ENCODE data around the gene DCTN5.
"Not testable (repeated sequence)": the region's sequence is repeated elsewhere in the genome, so short reads cannot be mapped to it uniquely, and the experiment has no call there.

The DCTN5 gene

GRCh38 chr16:23710504-23710903, 69.2 kb downstream of the DCTN5 start:
- no peak overlapping the region for H3K4me3 ChIP-seq (ENCODE audit: low read depth, low read length)

DNA sequence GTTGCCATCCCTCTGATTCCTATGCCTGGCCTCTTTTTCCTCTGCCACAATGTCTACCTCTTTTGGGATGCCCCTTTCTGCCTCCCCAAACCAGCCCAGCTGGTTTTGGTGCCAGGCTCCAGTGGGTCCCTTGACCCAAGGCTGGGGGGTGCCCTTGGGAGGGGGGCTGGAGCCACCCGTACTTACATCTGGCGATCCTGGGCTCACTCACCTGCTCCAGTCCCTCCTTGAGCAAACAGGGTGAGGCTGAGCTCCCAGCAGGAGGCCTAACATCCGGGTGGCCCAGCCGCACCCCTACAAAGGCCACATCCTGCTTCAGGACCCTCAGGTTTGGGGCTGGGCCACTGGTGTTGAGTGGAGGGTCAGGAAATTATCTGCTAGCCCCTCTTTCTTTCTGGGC, 70.5 kb downstream of the DCTN5 start:
- Histone ChIP-seq H3K36me3 (no peaks in the 10 kb centered on the region), H3K27me3 (peaks cover 5% of the 10 kb centered on the region; the same call in 1 of the 2 replicates), H3K9me3 (no peaks in the 10 kb centered on the region), H3K4me1 (no peaks in the 10 kb centered on the region), H3K4me3 (ENCODE audit: low read depth, low read length) (no peak overlapping the region)
- no peak for TF ChIP-seq CTCF (IDR thresholded peaks at IDR 0.05; ENCODE audit: low read depth, low read length)
- no peak for DNase-seq

More at GRCh38 chr16:23710504-23710903, 69.2 kb downstream of the DCTN5 start:
- TF ChIP-seq CTCF (IDR thresholded peaks at IDR 0.05; ENCODE audit: low read depth, low read length): no peak
- Histone ChIP-seq H3K9me3 (no peaks in the 10 kb centered on the region), H3K27me3 (peaks cover 5% of the 10 kb centered on the region; the same call in 1 of the 2 replicates), H3K36me3 (no peaks in the 10 kb centered on the region), H3K4me1 (no peaks in the 10 kb centered on the region)
- no peak for DNase-seq

GRCh38 chr16:23712976-23713375, 71.7 kb downstream of the DCTN5 start, which contains the start of gene ERN2:
TSS of gene ERN2 (minus strand) at chr16:23713222. CDS start at chr16:23713187, 35 bp downstream.
- Histone ChIP-seq H3K27me3 (peaks cover 5% of the 10 kb centered on the region; the same call in 1 of the 2 replicates), H3K4me3 (ENCODE audit: low read depth, low read length) (no peak within 1 kb of the TSS), H3K9me3 (no peaks in the 10 kb centered on the region), H3K36me3 (no peaks in the 10 kb centered on the region), H3K4me1 (no peaks in the 10 kb centered on the region)
- no peak for TF ChIP-seq CTCF (IDR thresholded peaks at IDR 0.05; ENCODE audit: low read depth, low read length)
- DNase-seq: no peak

DNA sequence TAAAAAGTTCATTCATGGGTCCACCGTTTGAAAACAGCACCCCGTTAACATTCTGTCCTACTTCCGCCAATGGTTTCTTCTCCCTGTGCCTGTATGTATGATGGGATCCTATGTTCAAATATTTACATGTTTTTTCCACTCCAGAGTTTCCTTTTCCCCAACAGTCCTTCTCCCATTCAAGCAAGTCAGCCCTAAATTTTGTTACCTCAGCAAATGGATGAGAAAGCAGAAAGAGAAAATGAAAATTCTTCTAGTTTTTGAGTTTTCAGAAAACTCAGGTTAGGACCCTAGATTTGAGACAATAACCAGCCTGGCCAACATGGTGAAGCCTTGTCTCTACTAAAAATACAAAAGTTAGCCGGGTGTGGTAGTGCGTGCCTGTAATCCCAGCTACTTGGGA, 75.2 kb downstream of the DCTN5 start:
- Histone ChIP-seq H3K4me1 (no peaks in the 10 kb centered on the region), H3K27me3 (peaks cover 7% of the 10 kb centered on the region), H3K4me3 (ENCODE audit: low read depth, low read length) (no peak overlapping the region), H3K36me3 (no peaks in the 10 kb centered on the region), H3K9me3 (no peaks in the 10 kb centered on the region)
- TF ChIP-seq CTCF (IDR thresholded peaks at IDR 0.05; ENCODE audit: low read depth, low read length): no peak
- no peak for DNase-seq

DNA sequence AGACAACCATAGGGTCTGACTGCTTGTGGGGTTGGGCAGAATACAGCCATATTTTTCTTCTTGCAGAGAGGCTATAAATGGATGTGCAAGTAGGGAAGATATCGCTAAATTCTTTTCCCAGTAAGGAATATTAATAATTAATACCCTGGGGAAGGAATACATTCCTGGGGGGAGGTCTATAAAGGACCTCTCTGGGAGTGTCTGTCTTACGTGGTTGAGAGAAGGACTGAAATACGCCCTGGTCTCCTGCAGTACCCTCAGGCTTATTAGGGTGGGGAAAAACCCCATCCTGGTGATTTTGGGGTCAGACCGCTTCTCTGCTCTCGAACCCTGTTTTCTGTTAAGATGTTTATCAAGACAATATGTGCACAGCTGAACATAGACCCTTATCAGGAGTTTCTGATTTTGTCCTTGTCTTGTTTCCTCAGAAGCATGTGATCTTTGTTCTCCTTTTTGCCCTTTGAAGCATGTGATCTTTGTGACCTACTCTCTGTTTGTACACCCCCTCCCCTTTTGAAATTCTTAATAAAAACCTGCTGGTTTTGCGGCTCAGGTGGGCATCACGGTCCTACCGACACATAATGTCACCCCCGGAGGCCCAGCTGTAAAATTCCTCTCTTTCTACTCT, 81.5 kb downstream of the DCTN5 start:
- H3K9me3 ChIP-seq; H3K36me3 ChIP-seq; DNase-seq; H3K4me3 ChIP-seq (ENCODE audit: low read depth, low read length); H3K27me3 ChIP-seq; H3K4me1 ChIP-seq: not testable (repeated sequence)

GRCh38 chr16:23724096-23724784, 83.0 kb downstream of the DCTN5 start:
- no peaks in the 10 kb centered on the region for H3K27me3 ChIP-seq
- H3K4me3 ChIP-seq (ENCODE audit: low read depth, low read length): no peak overlapping the region
- no peaks in the 10 kb centered on the region for H3K9me3 ChIP-seq
- no peak for TF ChIP-seq CTCF (IDR thresholded peaks at IDR 0.05; ENCODE audit: low read depth, low read length)
- no peaks in the 10 kb centered on the region for H3K4me1 ChIP-seq
- no peak for DNase-seq
- H3K36me3 ChIP-seq: no peaks in the 10 kb centered on the region
